ENCODE results near the gene STARD13.

GRCh38 chr13:33224686-33225085 is 60.9 kb downstream of the STARD13 start:
- TF ChIP-seq CTCF (IDR thresholded peaks at IDR 0.05) = no peak
- TF ChIP-seq POLR2A (IDR thresholded peaks at IDR 0.05) = no peak
